ENCODE measurements around the gene NFU1. TPM values are rescaled to one million over a fixed set of nuclear protein-coding genes. Genes with fewer than 3 reads are reported as not detected.
A peak's percentile ranks its signal among the peaks of the same experiment; 100 is the strongest.

The NFU1 gene
- total and polyA plus RNA-seq, 7 experiments from 2014 or later = 16.1 to 76.4 (median 23.4) TPM

GRCh38 chr2:69474688-69475087, 37.5 kb upstream of the NFU1 start:
- H3K36me3 ChIP-seq (ENCODE audit: control insufficient read depth in 2 of 3, insufficient read depth in 3 of 3, low read length in 3 of 3) = peaks cover 4 to 53% (median 16%) of the 10 kb centered on the region in 3 experiments

GRCh38 chr2:69471793-69472192, 34.6 kb upstream of the NFU1 start:
- ChIA-PET CTCF (interaction anchor here (1.3 kb wide), 1 partner anchor 35 kb away, joined by 3 read pairs; the partner anchor contains the start of gene NFU1), POLR2A (no interaction called here)
- peaks cover 0 to 3% of the 10 kb centered on the region in 2 donors for H3K4me1 ChIP-seq (ENCODE audit: control insufficient read depth in 2 of 2, insufficient read depth in 2 of 2, low read length in 2 of 2)
- no peak for ATAC-seq
- Mint-ChIP-seq H3K27me3 (no peaks in the 10 kb centered on the region), H3K9me3 (no peaks in the 10 kb centered on the region), H3K4me3 (no peak overlapping the region), H3K4me1 (peaks cover 5 to 33% (median 18%) of the 10 kb centered on the region in 7 donors), H3K27ac (peak overlapping the region in 7 of 9 donors; percentile 1 to 77 (median 72)), H3K36me3 (peaks cover 14 to 47% (median 27%) of the 10 kb centered on the region in 5 donors)
- no peaks in the 10 kb centered on the region for H3K27me3 ChIP-seq (ENCODE audit: control insufficient read depth in 2 of 2, insufficient read depth in 2 of 2, low read length in 2 of 2)
- H3K4me3 ChIP-seq (ENCODE audit: low read length) = no peak overlapping the region
- no peak overlapping the region for H3K27ac ChIP-seq (ENCODE audit: low read depth, low read length)
- DNase-seq = no peak
- H3K9me3 ChIP-seq (ENCODE audit: control insufficient read depth in 2 of 3, low read length in 3 of 3) = no peaks in the 10 kb centered on the region
- peaks cover 0 to 36% (median 11%) of the 10 kb centered on the region in 3 experiments for H3K36me3 ChIP-seq (ENCODE audit: control insufficient read depth in 2 of 3, insufficient read depth in 3 of 3, low read length in 3 of 3)
- intact Hi-C loops (cut with micrococcal nuclease) = loop anchor here in 1 of 2 donors (5.0 kb wide), 1 partner anchor 34 kb away; the partner anchor contains the start of gene NFU1

More at GRCh38 chr2:69474688-69475087, 37.5 kb upstream of the NFU1 start:
- Mint-ChIP-seq H3K4me3 (no peak overlapping the region), H3K27ac (peak overlapping the region in 1 of 9 donors; percentile 69), H3K36me3 (peaks cover 18 to 60% (median 26%) of the 10 kb centered on the region in 5 donors), H3K27me3 (no peaks in the 10 kb centered on the region), H3K4me1 (peaks cover 5 to 43% (median 37%) of the 10 kb centered on the region in 7 donors), H3K9me3 (no peaks in the 10 kb centered on the region)
- Histone ChIP-seq H3K4me1 (ENCODE audit: control insufficient read depth in 2 of 2, insufficient read depth in 2 of 2, low read length in 2 of 2) (peaks cover 0 to 8% of the 10 kb centered on the region in 2 donors), H3K4me3 (ENCODE audit: low read length) (no peak overlapping the region), H3K27ac (ENCODE audit: low read depth, low read length) (no peak overlapping the region), H3K9me3 (ENCODE audit: control insufficient read depth in 2 of 3, low read length in 3 of 3) (no peaks in the 10 kb centered on the region), H3K27me3 (ENCODE audit: control insufficient read depth in 2 of 2, insufficient read depth in 2 of 2, low read length in 2 of 2) (no peaks in the 10 kb centered on the region)
- ATAC-seq (no peak), DNase-seq (no peak)
- intact Hi-C loops (cut with micrococcal nuclease) = loop anchor here in 1 of 2 donors (5.0 kb wide), 1 partner anchor 37 kb away; the partner anchor contains the start of gene NFU1
- ChIA-PET CTCF (interaction anchor here (0.7 kb wide), 1 partner anchor 240 kb away, joined by 3 read pairs; no protein-coding TSS in a partner anchor), POLR2A (interaction anchor here (3.1 kb wide), 1 partner anchor 37 kb away, joined by 9 read pairs; the partner anchor contains the start of gene NFU1)

- no peak for ATAC-seq
- Mint-ChIP-seq H3K4me1 (peaks cover 5 to 24% (median 10%) of the 10 kb centered on the region in 7 donors), H3K36me3 (peaks cover 14 to 50% (median 25%) of the 10 kb centered on the region in 5 donors), H3K27ac (peak overlapping the region in 4 of 9 donors; percentile 1 to 77 (median 51)), H3K9me3 (no peaks in the 10 kb centered on the region), H3K4me3 (no peak overlapping the region), H3K27me3 (no peaks in the 10 kb centered on the region)
- no peaks in the 10 kb centered on the region for H3K9me3 ChIP-seq (ENCODE audit: control insufficient read depth in 2 of 3, low read length in 3 of 3)
- intact Hi-C loops (cut with micrococcal nuclease) = loop anchor here in 1 of 2 donors (5.0 kb wide), 1 partner anchor 34 kb away; the partner anchor contains the start of gene NFU1
- no peak overlapping the region for H3K27ac ChIP-seq (ENCODE audit: low read depth, low read length)
- H3K4me1 ChIP-seq (ENCODE audit: control insufficient read depth in 2 of 2, insufficient read depth in 2 of 2, low read length in 2 of 2) = no peaks in the 10 kb centered on the region
- ChIA-PET POLR2A (no interaction called here), CTCF (interaction anchor here (0.6 kb wide), 1 partner anchor 131 kb away, joined by 3 read pairs; no protein-coding TSS in a partner anchor)
- H3K27me3 ChIP-seq (ENCODE audit: control insufficient read depth in 2 of 2, insufficient read depth in 2 of 2, low read length in 2 of 2) = no peaks in the 10 kb centered on the region
- peaks cover 6 to 36% (median 15%) of the 10 kb centered on the region in 3 experiments for H3K36me3 ChIP-seq (ENCODE audit: control insufficient read depth in 2 of 3, insufficient read depth in 3 of 3, low read length in 3 of 3)
- no peak for DNase-seq
- H3K4me3 ChIP-seq (ENCODE audit: low read length) = no peak overlapping the region
Measured at GRCh38 chr2:69470911-69471310, 33.7 kb upstream of the NFU1 start.

- DNase-seq (no peak), ATAC-seq (no peak)
- Mint-ChIP-seq H3K4me3 (no peak overlapping the region), H3K27me3 (no peaks in the 10 kb centered on the region), H3K36me3 (peaks cover 4 to 51% (median 29%) of the 10 kb centered on the region in 5 donors), H3K9me3 (no peaks in the 10 kb centered on the region), H3K4me1 (peaks cover 0 to 14% (median 3%) of the 10 kb centered on the region in 7 donors), H3K27ac (peak overlapping the region in 2 of 9 donors; percentile 54 to 63)
- H3K27ac ChIP-seq (ENCODE audit: low read depth, low read length) = no peak overlapping the region
- intact Hi-C loops (cut with micrococcal nuclease) = loop anchor here in 1 of 2 donors (5.0 kb wide), 1 partner anchor 32 kb away; the partner anchor contains the start of gene NFU1
- H3K36me3 ChIP-seq (ENCODE audit: control insufficient read depth in 2 of 3, insufficient read depth in 3 of 3, low read length in 3 of 3) = peaks cover 9 to 36% (median 12%) of the 10 kb centered on the region in 3 experiments
- H3K9me3 ChIP-seq (ENCODE audit: control insufficient read depth in 2 of 3, low read length in 3 of 3) = no peaks in the 10 kb centered on the region
- no peaks in the 10 kb centered on the region for H3K4me1 ChIP-seq (ENCODE audit: control insufficient read depth in 2 of 2, insufficient read depth in 2 of 2, low read length in 2 of 2)
- no peaks in the 10 kb centered on the region for H3K27me3 ChIP-seq (ENCODE audit: control insufficient read depth in 2 of 2, insufficient read depth in 2 of 2, low read length in 2 of 2)
- ChIA-PET CTCF (no interaction called here), POLR2A (interaction anchor here (0.7 kb wide), 1 partner anchor 33 kb away, joined by 3 read pairs; the partner anchor contains the start of gene NFU1)
- H3K4me3 ChIP-seq (ENCODE audit: low read length) = no peak overlapping the region
Measured at GRCh38 chr2:69469784-69470183, 32.5 kb upstream of the NFU1 start.

- Histone ChIP-seq H3K36me3 (ENCODE audit: control insufficient read depth in 2 of 3, insufficient read depth in 3 of 3, low read length in 3 of 3) (peaks cover 9 to 40% (median 12%) of the 10 kb centered on the region in 3 experiments), H3K9me3 (ENCODE audit: control insufficient read depth in 2 of 3, low read length in 3 of 3) (no peaks in the 10 kb centered on the region), H3K27ac (ENCODE audit: low read depth, low read length) (no peak overlapping the region), H3K27me3 (ENCODE audit: control insufficient read depth in 2 of 2, insufficient read depth in 2 of 2, low read length in 2 of 2) (no peaks in the 10 kb centered on the region), H3K4me3 (ENCODE audit: low read length) (no peak overlapping the region), H3K4me1 (ENCODE audit: control insufficient read depth in 2 of 2, insufficient read depth in 2 of 2, low read length in 2 of 2) (no peaks in the 10 kb centered on the region)
- Mint-ChIP-seq H3K4me1 (peaks cover 0 to 14% (median 3%) of the 10 kb centered on the region in 7 donors), H3K9me3 (no peaks in the 10 kb centered on the region), H3K27ac (peak overlapping the region in 6 of 9 donors; percentile 55 to 77 (median 64)), H3K4me3 (no peak overlapping the region), H3K27me3 (no peaks in the 10 kb centered on the region), H3K36me3 (peaks cover 4 to 55% (median 32%) of the 10 kb centered on the region in 5 donors)
- intact Hi-C loops (cut with micrococcal nuclease) = no loop called here
- DNase-seq (no peak), ATAC-seq (no peak)
- ChIA-PET POLR2A (interaction anchor here (0.7 kb wide), 1 partner anchor 32 kb away, joined by 3 read pairs; the partner anchor contains the start of gene NFU1), CTCF (no interaction called here)
Measured at GRCh38 chr2:69469375-69469774, 32.1 kb upstream of the NFU1 start.

GRCh38 chr2:69466728-69467127, 29.5 kb upstream of the NFU1 start:
- Mint-ChIP-seq H3K4me1 (peaks cover 0 to 17% (median 4%) of the 10 kb centered on the region in 7 donors), H3K4me3 (no peak overlapping the region), H3K27ac (peak overlapping the region in 4 of 9 donors; percentile 40 to 80 (median 54)), H3K27me3 (no peaks in the 10 kb centered on the region), H3K36me3 (peaks cover 4 to 64% (median 45%) of the 10 kb centered on the region in 5 donors), H3K9me3 (no peaks in the 10 kb centered on the region)
- POLR2A ChIA-PET = no interaction called here
- Histone ChIP-seq H3K4me1 (ENCODE audit: control insufficient read depth in 2 of 2, insufficient read depth in 2 of 2, low read length in 2 of 2) (no peaks in the 10 kb centered on the region), H3K27me3 (ENCODE audit: control insufficient read depth in 2 of 2, insufficient read depth in 2 of 2, low read length in 2 of 2) (no peaks in the 10 kb centered on the region), H3K4me3 (ENCODE audit: low read length) (no peak overlapping the region), H3K36me3 (ENCODE audit: control insufficient read depth in 2 of 3, insufficient read depth in 3 of 3, low read length in 3 of 3) (peaks cover 9 to 31% (median 12%) of the 10 kb centered on the region in 3 experiments), H3K27ac (ENCODE audit: low read depth, low read length) (no peak overlapping the region), H3K9me3 (ENCODE audit: control insufficient read depth in 2 of 3, low read length in 3 of 3) (no peaks in the 10 kb centered on the region)
- ATAC-seq (no peak), DNase-seq (no peak)
- CTCF ChIA-PET = no interaction called here
- intact Hi-C loops (cut with micrococcal nuclease) = no loop called here
